Kidney epithelial cell (primary cell): Measurements from ENCODE around the gene LSM3. TPM values are rescaled to one million over a fixed set of nuclear protein-coding genes. Genes with fewer than 3 reads are reported as not detected.

Experiments
- DNase-seq: peaks from one replicate; pipeline ENCODE4 v3.0.0-alpha.2; 2010; ENCODE audit warnings: low read depth
- H3K27me3 ChIP-seq: 2 replicates; pipeline ENCODE4 v1.6.0; 2011; ENCODE audit warnings: low read length; ENCODE audit not compliant: control insufficient read depth, insufficient read depth
- H3K36me3 ChIP-seq: 2 replicates; pipeline ENCODE4 v1.5.1; 2011; ENCODE audit warnings: low read length; ENCODE audit not compliant: control insufficient read depth, insufficient read depth
- H3K4me3 ChIP-seq: 2 replicates; pipeline ENCODE4 v1.5.1; 2011; ENCODE audit warnings: low read depth, mild to moderate bottlenecking, control low read depth, low read length
- CTCF ChIP-seq: IDR thresholded peaks from 2 replicates; pipeline ENCODE4 v1.5.1; 2011; ENCODE audit warnings: mild to moderate bottlenecking, moderate library complexity, low read length, control low read depth, inconsistent platforms; ENCODE audit not compliant: insufficient read depth, poor library complexity, severe bottlenecking
- total RNA-seq: library from RNA; depleted of rRNA; stranded (reverse); fragments of >200 nt; gene quantifications from 2 replicates; pipeline ENCODE4 v1.2.3, GENCODE V29; 2015

Gene LSM3
- total RNA-seq, 1 donor from 2014 or later, result 9.3 TPM

GRCh38 chr3:14243782-14244181 lies 65.2 kb downstream of the LSM3 start:
- peaks cover 4% of the 10 kb centered on the region for H3K27me3 ChIP-seq
- no peak overlapping the region for H3K4me3 ChIP-seq
- no peak for TF ChIP-seq CTCF
- DNase-seq, result no peak
- no peaks in the 10 kb centered on the region for H3K36me3 ChIP-seq

GRCh38 chr3:14244521-14245247 lies 66.1 kb downstream of the LSM3 start:
- peaks cover 4% of the 10 kb centered on the region for H3K27me3 ChIP-seq
- H3K4me3 ChIP-seq, result no peak overlapping the region
- TF ChIP-seq CTCF, result no peak
- no peak for DNase-seq
- no peaks in the 10 kb centered on the region for H3K36me3 ChIP-seq

- Histone ChIP-seq H3K36me3 (no peaks in the 10 kb centered on the region), H3K27me3 (peaks cover 4% of the 10 kb centered on the region), H3K4me3 (no peak overlapping the region)
- TF ChIP-seq CTCF, result no peak
- no peak for DNase-seq
Measured at GRCh38 chr3:14245248-14245639, 66.6 kb downstream of the LSM3 start.

- H3K27me3 ChIP-seq, result peaks cover 4% of the 10 kb centered on the region
- H3K36me3 ChIP-seq, result no peaks in the 10 kb centered on the region
- no peak overlapping the region for H3K4me3 ChIP-seq
- TF ChIP-seq CTCF, result no peak
- DNase-seq, result no peak
Measured at GRCh38 chr3:14245822-14246221, 67.2 kb downstream of the LSM3 start.

- TF ChIP-seq CTCF, result no peak
- H3K27me3 ChIP-seq, result peaks cover 4% of the 10 kb centered on the region
Measured at GRCh38 chr3:14246414-14246813, 67.8 kb downstream of the LSM3 start.

GRCh38 chr3:14248477-14248848 lies 69.8 kb downstream of the LSM3 start:
- no peak for DNase-seq
- no peaks in the 10 kb centered on the region for H3K36me3 ChIP-seq
- TF ChIP-seq CTCF, result no peak

More at GRCh38 chr3:14246414-14246813, 67.8 kb downstream of the LSM3 start:
- Histone ChIP-seq H3K36me3 (no peaks in the 10 kb centered on the region), H3K4me3 (no peak overlapping the region)
- no peak for DNase-seq

More at GRCh38 chr3:14248477-14248848, 69.8 kb downstream of the LSM3 start:
- peaks cover 4% of the 10 kb centered on the region for H3K27me3 ChIP-seq
- H3K4me3 ChIP-seq, result no peak overlapping the region
